Mesenteric fat pad (tissue), 1 donor: ENCODE results near the gene ATG5. TPM values are rescaled to one million over a fixed set of nuclear protein-coding genes. Genes with fewer than 3 reads are reported as not detected.
"Not testable (repeated sequence)": the region's sequence is repeated elsewhere in the genome, so short reads cannot be mapped to it uniquely, and the experiment has no call there.

Experiments used
- DNase-seq: peaks from one replicate; pipeline ENCODE4 v3.0.0-alpha.2; 2020; ENCODE audit warnings: low spot score
- total RNA-seq: library from RNA; stranded (reverse); fragmentation: NEBNext Ultra II Directional; extraction: Animal tissue kit (Norgen Biotek cat#: 25700); gene quantifications from one replicate; pipeline ENCODE4 v1.2.1, GENCODE V29; 2021
- donor health status: DM: yes; HTN: yes; CAD: no.

The ATG5 gene
- total RNA-seq, 1 donor from 2014 or later = 31.2 TPM

- no peak for DNase-seq
These were observed 9.7 kb downstream of the ATG5 start for GRCh38 chr6:106315765-106316374.

GRCh38 chr6:106309766-106310373 is 15.7 kb downstream of the ATG5 start:
- no peak for DNase-seq

- no peak for DNase-seq
These were observed 16.6 kb downstream of the ATG5 start for GRCh38 chr6:106308985-106309384.

- no peak for DNase-seq
These were observed 19.8 kb downstream of the ATG5 start for GRCh38 chr6:106305740-106306139.

GRCh38 chr6:106300944-106301343 is 24.6 kb downstream of the ATG5 start:
- no peak for DNase-seq

GRCh38 chr6:106300020-106300780 is 25.4 kb downstream of the ATG5 start:
- no peak for DNase-seq

- no peak for DNase-seq
These were observed 32.4 kb downstream of the ATG5 start for GRCh38 chr6:106293116-106293515.

- DNase-seq = no peak
These were observed 34.6 kb downstream of the ATG5 start for GRCh38 chr6:106290954-106291353.

GRCh38 chr6:106290032-106290431 is 35.5 kb downstream of the ATG5 start:
- DNase-seq = no peak

GRCh38 chr6:106287215-106287614 is 38.3 kb downstream of the ATG5 start:
- no peak for DNase-seq

- no peak for DNase-seq
These were observed 38.8 kb downstream of the ATG5 start for GRCh38 chr6:106286746-106287145.

GRCh38 chr6:106283481-106283880 is 42.1 kb downstream of the ATG5 start:
- DNase-seq = no peak

GRCh38 chr6:106281661-106282060 is 43.9 kb downstream of the ATG5 start:
- no peak for DNase-seq

- no peak for DNase-seq
These were observed 44.5 kb downstream of the ATG5 start for GRCh38 chr6:106281088-106281487.

- DNase-seq = no peak
These were observed 46.4 kb downstream of the ATG5 start for GRCh38 chr6:106279179-106279578.

GRCh38 chr6:106275692-106276091 is 49.9 kb downstream of the ATG5 start:
- DNase-seq = no peak

GRCh38 chr6:106273087-106273486 is 52.5 kb downstream of the ATG5 start:
- DNase-seq = no peak

- no peak for DNase-seq
These were observed 53.3 kb downstream of the ATG5 start for GRCh38 chr6:106272287-106272686.

- no peak for DNase-seq
These were observed 55.1 kb downstream of the ATG5 start for GRCh38 chr6:106270414-106270813.

- DNase-seq = not testable (repeated sequence)
These were observed 56.2 kb downstream of the ATG5 start for GRCh38 chr6:106269268-106269919.

GRCh38 chr6:106268500-106268899 is 57.1 kb downstream of the ATG5 start:
- DNase-seq = not testable (repeated sequence)

- DNase-seq = not testable (repeated sequence)
These were observed 61.1 kb downstream of the ATG5 start for GRCh38 chr6:106264433-106264832.
